MCF 10A (cell line): ENCODE data around the gene KRT86. TPM values are rescaled to one million over a fixed set of nuclear protein-coding genes. Genes with fewer than 3 reads are reported as not detected.

Experiments
- BruUV-seq: library from RNA; stranded (reverse); fragments of 400-500 nt; replicated peaks from 2 replicates; lab custom pipeline; 2021; lab: Mats Ljungman, UMichigan
- CTCF ChIA-PET: fragments of 300-600 bp; sonication (Branson Sonifier 250); formaldehyde crosslinking; extraction: SDS; loops from one replicate; lab custom pipeline; 2021; ENCODE audit warnings: antibody characterized with exemption, inconsistent platforms; lab: Yijun Ruan, JAX
- POLR2A ChIA-PET: fragments of 300-600, 350-650 bp; sonication (Branson Sonifier 250); formaldehyde crosslinking; extraction: SDS; loops from one replicate; lab custom pipeline; 2020; ENCODE audit warnings: antibody characterized with exemption, inconsistent platforms; lab: Yijun Ruan, JAX
- DNase-seq: peaks from one replicate; pipeline ENCODE4 v3.0.0-alpha.2; 2018; ENCODE audit not compliant: unreplicated experiment
- H3K27ac Mint-ChIP-seq: one replicate; pipeline ENCODE4 v1.8.0; 2022; ENCODE audit warnings: mild to moderate bottlenecking, low read depth, mixed read lengths; ENCODE audit not compliant: unreplicated experiment
- H3K27me3 Mint-ChIP-seq: one replicate; pipeline ENCODE4 v1.8.0; 2022; ENCODE audit warnings: mixed read lengths; ENCODE audit not compliant: insufficient read depth, unreplicated experiment
- H3K36me3 Mint-ChIP-seq: one replicate; pipeline ENCODE4 v1.8.0; 2022; ENCODE audit warnings: mild to moderate bottlenecking, moderate library complexity, mixed read lengths; ENCODE audit not compliant: insufficient read depth, unreplicated experiment
- H3K4me1 Mint-ChIP-seq: one replicate; pipeline ENCODE4 v1.8.0; 2022; ENCODE audit warnings: mixed read lengths; ENCODE audit not compliant: insufficient read depth, unreplicated experiment
- H3K4me3 Mint-ChIP-seq: one replicate; pipeline ENCODE4 v1.8.0; 2022; ENCODE audit warnings: mild to moderate bottlenecking, moderate library complexity, mixed read lengths; ENCODE audit not compliant: unreplicated experiment
- H3K9me3 Mint-ChIP-seq: one replicate; pipeline ENCODE4 v1.8.0; 2022; ENCODE audit warnings: mixed read lengths; ENCODE audit not compliant: unreplicated experiment
- CTCF ChIP-seq: fragments of 200-600 bp; IDR thresholded peaks from one replicate; pipeline ENCODE4 v1.8.0; 2022; ENCODE audit warnings: antibody characterized with exemption, mild to moderate bottlenecking; ENCODE audit not compliant: unreplicated experiment
- intact Hi-C: fragments of 100-400 bp; cut with micrococcal nuclease; formaldehyde crosslinking; loops from 2 replicates; pipeline ENCODE4 v1.14.1; 2022
- total RNA-seq: library from RNA; stranded (reverse); gene quantifications from 2 replicates; pipeline ENCODE4 v1.2.3, GENCODE V29; 2022

Gene KRT86
- total RNA-seq, 1 experiment from 2014 or later = 37.8 TPM

- Mint-ChIP-seq H3K27ac (no peak overlapping the region), H3K36me3 (no peaks in the 10 kb centered on the region), H3K4me3 (no peak overlapping the region), H3K4me1 (peaks cover 21% of the 10 kb centered on the region), H3K27me3 (no peaks in the 10 kb centered on the region), H3K9me3 (no peaks in the 10 kb centered on the region)
- BruUV-seq = no TSS peak
- no peak for DNase-seq
- ChIA-PET POLR2A (interaction anchor here (1.1 kb wide), 1 partner anchor 11 kb away, joined by 3 read pairs; no protein-coding TSS in a partner anchor), CTCF (interaction anchor here (0.5 to 1.2 kb wide), 3 partner anchors 11 to 551 kb away, joined by 3 to 4 read pairs (median 4); no protein-coding TSS in a partner anchor)
- intact Hi-C loops = no loop called here
- no peak for TF ChIP-seq CTCF
Measured at GRCh38 chr12:52333321-52333720, 58.9 kb downstream of the KRT86 start.

GRCh38 chr12:52334185-52334584, 59.7 kb downstream of the KRT86 start:
- Mint-ChIP-seq H3K4me3 (no peak overlapping the region), H3K27me3 (no peaks in the 10 kb centered on the region), H3K27ac (no peak overlapping the region), H3K4me1 (peaks cover 29% of the 10 kb centered on the region), H3K9me3 (no peaks in the 10 kb centered on the region), H3K36me3 (no peaks in the 10 kb centered on the region)
- ChIA-PET CTCF (interaction anchor here (0.6 to 1.6 kb wide), 4 partner anchors 198 to 563 kb away, joined by 3 to 5 read pairs (median 3); no protein-coding TSS in a partner anchor), POLR2A (interaction anchor here (0.7 to 1.2 kb wide), 2 partner anchors 12 to 615 kb away, joined by 3 to 4 read pairs; no protein-coding TSS in a partner anchor)
- intact Hi-C loops = no loop called here
- no peak for TF ChIP-seq CTCF
- BruUV-seq = no TSS peak
- no peak for DNase-seq

GRCh38 chr12:52335598-52336262, 61.3 kb downstream of the KRT86 start:
- Mint-ChIP-seq H3K36me3 (no peaks in the 10 kb centered on the region), H3K9me3 (no peaks in the 10 kb centered on the region), H3K27me3 (no peaks in the 10 kb centered on the region), H3K4me3 (no peak overlapping the region), H3K27ac (no peak overlapping the region), H3K4me1 (peaks cover 29% of the 10 kb centered on the region)
- DNase-seq = peak; percentile 27
- no peak for TF ChIP-seq CTCF
- intact Hi-C loops = no loop called here
- CTCF ChIA-PET = interaction anchor here (0.6 to 1.6 kb wide), 3 partner anchors 178 to 549 kb away, joined by 3 to 5 read pairs (median 3); no protein-coding TSS in a partner anchor
- POLR2A ChIA-PET = interaction anchor here (1.2 kb wide), 1 partner anchor 10 kb away, joined by 4 read pairs; no protein-coding TSS in a partner anchor
- BruUV-seq = no TSS peak

- no peak overlapping the region for H3K4me3 Mint-ChIP-seq
- ChIA-PET CTCF (interaction anchor here (0.6 to 4.9 kb wide), 5 partner anchors 9 to 165 kb away, joined by 3 to 39 read pairs (median 5); no protein-coding TSS in a partner anchor), POLR2A (interaction anchor here (0.7 to 3.3 kb wide), 9 partner anchors 9 to 189 kb away, joined by 3 to 22 read pairs (median 3); no protein-coding TSS in a partner anchor)
- peaks cover 29% of the 10 kb centered on the region for H3K4me1 Mint-ChIP-seq
- no peak for DNase-seq
- no peak overlapping the region for H3K27ac Mint-ChIP-seq
- H3K27me3 Mint-ChIP-seq = no peaks in the 10 kb centered on the region
- BruUV-seq = no TSS peak
- no peaks in the 10 kb centered on the region for H3K9me3 Mint-ChIP-seq
- no peaks in the 10 kb centered on the region for H3K36me3 Mint-ChIP-seq
- intact Hi-C loops = no loop called here
- no peak for TF ChIP-seq CTCF
Measured at GRCh38 chr12:52336641-52337040, 62.2 kb downstream of the KRT86 start.
